T-helper 2 cell (primary cell): ENCODE data around the gene CDIP1.

Experiments
- DNase-seq, 5 experiments: peaks; one replicate each; pipeline versions ENCODE4 v3.0.0 to v3.0.0-alpha.2; 2012 to 2022

The CDIP1 gene

DNA sequence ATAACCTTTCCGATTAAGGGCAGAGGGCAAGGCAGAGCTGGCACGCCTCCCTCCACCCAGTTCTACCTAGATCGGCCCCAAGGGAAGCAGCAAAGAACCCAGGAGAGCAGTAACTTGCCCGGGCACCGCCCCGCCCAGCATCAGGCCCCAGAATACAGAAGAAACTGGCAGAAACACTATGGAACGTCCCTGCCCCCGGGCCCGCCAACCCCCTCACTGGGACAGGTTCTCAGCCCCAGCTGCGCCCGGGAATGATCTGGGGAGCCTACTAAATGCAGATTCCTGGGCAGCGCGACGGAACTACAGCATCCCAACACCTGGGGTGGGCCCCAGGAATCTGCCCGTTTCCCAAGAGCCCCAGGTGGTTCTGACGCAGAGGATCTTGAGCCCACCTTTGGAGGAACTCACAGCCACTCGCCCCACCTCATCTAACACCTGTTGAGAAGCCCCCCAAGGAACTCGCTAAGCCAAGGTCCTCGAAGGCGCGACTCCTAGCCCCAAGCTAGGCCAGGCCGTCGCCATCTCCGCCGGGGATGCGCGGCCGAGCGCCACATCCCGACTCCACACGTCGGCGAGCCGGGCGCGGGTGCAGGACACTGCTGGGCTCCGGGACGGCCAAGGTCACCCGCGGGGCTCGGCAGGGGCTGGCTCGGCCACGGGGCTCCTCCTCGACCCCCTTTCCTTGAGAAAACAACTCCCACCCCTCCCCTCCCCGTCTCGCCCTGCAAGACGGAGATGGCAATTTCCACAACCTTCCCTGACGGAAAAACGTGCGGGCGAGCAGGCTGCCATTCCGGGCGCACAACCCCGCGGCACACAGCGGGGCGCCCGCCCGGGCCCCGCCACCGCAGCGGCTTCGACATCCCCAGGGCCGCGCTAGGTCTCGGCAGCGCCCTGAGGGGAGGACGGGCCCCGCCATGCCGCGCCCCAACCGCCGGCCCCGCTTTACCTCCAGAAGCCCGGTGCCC is 913 bp downstream of the CDIP1 start:
- DNase-seq = no peak

- no peak for DNase-seq
Measured at GRCh38 chr16:4536391-4537106, 2.0 kb downstream of the CDIP1 start.

GRCh38 chr16:4535627-4536108 is 2.9 kb downstream of the CDIP1 start:
- DNase-seq = peak in 1 of 5 experiments; percentile 30

GRCh38 chr16:4534151-4534790 is 4.3 kb downstream of the CDIP1 start:
- DNase-seq = peak in 2 of 5 experiments; percentile 23 to 31

GRCh38 chr16:4533490-4533889 is 5.1 kb downstream of the CDIP1 start:
- no peak for DNase-seq

- no peak for DNase-seq
Measured at GRCh38 chr16:4532238-4532637, 6.3 kb downstream of the CDIP1 start.

GRCh38 chr16:4531811-4532210 is 6.8 kb downstream of the CDIP1 start:
- no peak for DNase-seq

GRCh38 chr16:4529085-4530060 is 9.2 kb downstream of the CDIP1 start:
- DNase-seq = peak in 1 of 5 experiments; percentile 75

GRCh38 chr16:4525634-4526277 is 12.8 kb downstream of the CDIP1 start:
- no peak for DNase-seq

DNA sequence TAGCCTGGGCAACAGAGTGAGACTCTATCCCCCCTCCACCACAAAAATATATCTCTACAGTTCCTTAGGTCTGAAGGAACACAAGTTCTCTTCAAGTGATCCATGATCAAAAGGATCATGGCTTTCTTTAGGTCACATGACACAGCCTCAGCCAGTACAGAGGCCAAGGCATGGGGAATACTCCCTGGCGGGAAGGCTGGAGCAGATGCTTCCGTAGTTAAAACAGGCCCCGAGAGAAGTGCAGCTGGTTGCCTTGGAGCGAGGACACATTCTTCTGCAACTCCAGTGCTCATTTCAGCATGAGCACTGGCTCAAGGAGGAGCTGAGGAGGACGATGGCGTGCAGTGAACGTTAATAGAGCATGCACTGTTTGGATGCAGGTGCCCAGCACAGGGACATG is 13.5 kb downstream of the CDIP1 start:
- no peak for DNase-seq

GRCh38 chr16:4524571-4524970 is 14.0 kb downstream of the CDIP1 start:
- DNase-seq = no peak

DNA sequence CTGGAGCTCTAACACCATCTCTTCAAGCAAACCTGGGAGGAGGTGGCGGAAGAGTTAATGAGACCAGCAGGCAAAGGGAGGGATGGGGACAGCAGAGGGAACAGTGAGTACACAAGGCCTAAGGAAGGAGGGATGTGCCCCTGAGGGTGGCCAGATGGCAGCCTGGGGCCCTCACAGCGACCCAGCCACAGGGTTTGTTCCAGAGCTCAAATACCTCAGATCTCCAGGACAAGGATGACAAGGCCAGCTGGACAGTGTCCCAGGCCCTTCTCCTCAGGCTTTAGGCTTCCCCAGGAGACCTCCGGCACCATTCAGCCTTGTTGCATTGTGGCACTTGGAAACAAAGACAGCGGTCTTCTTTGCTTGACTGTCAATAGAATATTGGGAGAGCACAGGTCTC is 14.9 kb downstream of the CDIP1 start:
- DNase-seq = no peak

DNA sequence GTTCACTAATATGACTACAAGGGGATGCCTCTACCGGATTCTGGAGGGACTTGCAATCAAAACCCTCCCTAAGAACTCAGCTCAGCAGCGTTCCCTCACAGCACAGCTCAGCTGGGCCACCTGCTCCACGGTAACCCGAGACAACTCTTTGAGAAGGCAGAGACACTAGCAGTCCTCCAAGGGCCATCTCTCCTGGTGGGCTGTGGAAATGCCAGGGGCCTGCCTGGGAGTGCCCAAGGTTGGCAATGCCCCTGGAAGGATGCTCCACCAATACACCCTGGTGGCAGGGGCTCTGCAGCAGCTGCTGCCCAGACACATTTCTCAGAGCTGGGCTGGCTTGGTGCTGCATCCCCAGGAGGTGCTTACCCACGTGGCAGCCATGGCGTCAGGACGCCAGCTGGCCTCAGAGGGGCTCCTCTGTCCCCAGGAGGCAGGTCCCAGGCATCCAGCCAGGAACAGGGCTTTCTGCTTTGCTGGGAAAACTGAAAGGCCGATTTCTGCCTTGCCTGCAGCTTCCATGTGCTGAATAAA is 16.5 kb downstream of the CDIP1 start:
- no peak for DNase-seq

DNA sequence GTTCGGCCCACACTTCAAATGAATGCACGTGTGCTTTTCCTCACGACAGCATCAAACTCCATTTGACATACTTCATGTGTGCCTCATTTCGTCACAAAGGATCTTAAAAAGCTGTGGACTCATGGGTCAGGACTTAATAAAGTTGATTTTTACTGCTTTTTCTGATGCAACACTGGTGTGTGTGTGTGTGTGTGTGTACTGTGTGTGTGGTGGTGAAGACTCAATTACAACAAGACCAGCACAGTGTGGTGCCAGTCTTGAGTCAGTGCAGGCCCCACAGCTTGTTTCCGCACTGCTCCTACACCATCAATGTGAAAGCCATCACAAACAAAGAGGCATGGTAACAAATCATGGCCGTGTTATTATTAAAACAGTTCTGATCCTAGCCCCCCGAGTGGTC is 17.7 kb downstream of the CDIP1 start:
- DNase-seq = no peak

- DNase-seq = no peak
Measured at GRCh38 chr16:4519274-4520058, 19.1 kb downstream of the CDIP1 start.

- DNase-seq = no peak
Measured at GRCh38 chr16:4517812-4518680, 20.5 kb downstream of the CDIP1 start.

- DNase-seq = peak in 1 of 5 experiments; percentile 67
Measured at GRCh38 chr16:4515611-4516233, 22.9 kb downstream of the CDIP1 start.

GRCh38 chr16:4514606-4515005 is 24.0 kb downstream of the CDIP1 start:
- no peak for DNase-seq

DNA sequence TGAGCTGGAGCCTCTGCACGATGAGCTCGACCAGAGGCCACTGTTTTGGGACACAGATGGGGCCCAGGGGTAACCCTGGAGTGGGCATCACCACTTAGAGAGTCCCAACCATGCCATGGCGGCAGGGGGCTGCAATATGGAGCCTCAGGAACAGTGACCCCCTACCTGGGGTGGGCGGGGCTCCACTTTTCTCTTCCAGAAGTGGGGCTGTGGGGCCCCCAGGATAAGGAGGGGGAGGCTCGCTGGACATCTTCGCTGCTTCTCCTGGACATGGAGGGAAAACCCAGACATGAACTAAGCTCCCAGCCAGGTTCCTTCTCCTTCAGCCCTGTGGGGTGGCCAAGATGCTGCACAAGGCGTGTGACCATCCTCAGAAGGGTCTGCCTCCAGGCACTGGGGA is 24.7 kb downstream of the CDIP1 start:
- no peak for DNase-seq
